Measurements from ENCODE around the gene NMNAT3.

DNA sequence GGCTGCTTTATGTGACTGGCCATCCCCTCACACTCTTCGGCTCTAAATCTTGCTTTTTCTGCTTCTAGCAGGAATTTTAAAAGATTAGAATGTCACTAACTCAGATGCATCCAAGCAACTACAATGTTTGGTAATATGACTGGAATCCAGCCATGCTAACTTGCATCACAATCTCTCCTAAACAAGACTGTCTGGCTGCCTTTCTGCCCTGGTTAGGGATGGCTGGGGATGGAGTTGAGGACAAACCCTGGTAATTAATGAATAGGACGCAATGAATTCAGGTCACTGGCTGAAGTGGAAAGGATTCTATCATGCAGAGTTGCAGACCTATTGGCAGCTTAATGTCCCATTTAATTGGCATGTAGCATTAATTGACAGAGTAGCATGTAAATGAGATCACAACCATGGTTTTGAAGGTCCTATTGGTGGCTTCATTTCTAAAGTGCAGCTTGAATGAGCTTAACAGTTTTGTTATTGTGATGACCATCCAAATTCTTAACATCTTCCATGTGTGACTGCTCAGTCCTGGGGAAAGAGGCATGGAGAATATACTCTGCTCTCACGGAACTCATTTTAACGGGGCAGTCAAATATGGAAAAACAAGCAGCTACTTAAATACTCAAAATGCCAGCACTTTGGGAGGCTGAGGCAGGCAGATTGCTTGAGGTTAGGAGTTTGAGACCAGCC is 21.7 kb downstream of the NMNAT3 start:
- TF ChIP-seq ESRRA (CRISPR knock-in tag; IDR thresholded peaks at IDR 0.05; ENCODE audit: borderline replicate concordance), result no peak
- TF ChIP-seq, protein P1, sequence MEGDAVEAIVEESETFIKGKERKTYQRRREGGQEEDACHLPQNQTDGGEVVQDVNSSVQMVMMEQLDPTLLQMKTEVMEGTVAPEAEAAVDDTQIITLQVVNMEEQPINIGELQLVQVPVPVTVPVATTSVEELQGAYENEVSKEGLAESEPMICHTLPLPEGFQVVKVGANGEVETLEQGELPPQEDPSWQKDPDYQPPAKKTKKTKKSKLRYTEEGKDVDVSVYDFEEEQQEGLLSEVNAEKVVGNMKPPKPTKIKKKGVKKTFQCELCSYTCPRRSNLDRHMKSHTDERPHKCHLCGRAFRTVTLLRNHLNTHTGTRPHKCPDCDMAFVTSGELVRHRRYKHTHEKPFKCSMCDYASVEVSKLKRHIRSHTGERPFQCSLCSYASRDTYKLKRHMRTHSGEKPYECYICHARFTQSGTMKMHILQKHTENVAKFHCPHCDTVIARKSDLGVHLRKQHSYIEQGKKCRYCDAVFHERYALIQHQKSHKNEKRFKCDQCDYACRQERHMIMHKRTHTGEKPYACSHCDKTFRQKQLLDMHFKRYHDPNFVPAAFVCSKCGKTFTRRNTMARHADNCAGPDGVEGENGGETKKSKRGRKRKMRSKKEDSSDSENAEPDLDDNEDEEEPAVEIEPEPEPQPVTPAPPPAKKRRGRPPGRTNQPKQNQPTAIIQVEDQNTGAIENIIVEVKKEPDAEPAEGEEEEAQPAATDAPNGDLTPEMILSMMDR (IDR thresholded peaks at IDR 0.05), result no peak
- no peak for TF ChIP-seq CREB1 (CRISPR knock-in tag; IDR thresholded peaks at IDR 0.05)
- TF ChIP-seq KAT7 (CRISPR knock-in tag; IDR thresholded peaks at IDR 0.05; ENCODE audit: borderline replicate concordance), result no peak
- TF ChIP-seq ZNF416 (CRISPR knock-in tag; IDR thresholded peaks at IDR 0.05), result no peak
- no peak for TF ChIP-seq FOXK1 (CRISPR knock-in tag; IDR thresholded peaks at IDR 0.05)
- TF ChIP-seq FOXJ3 (CRISPR knock-in tag; IDR thresholded peaks at IDR 0.05; ENCODE audit: borderline replicate concordance), result no peak
- TF ChIP-seq CREM (CRISPR knock-in tag; IDR thresholded peaks at IDR 0.05), result no peak

All from WTC11 (cell line).